Measurements from ENCODE around the gene ARL16.

ARL16 gene

GRCh38 chr17:81651692-81652091 is 31.9 kb downstream of the ARL16 start:
- H3K27ac ChIP-seq (ENCODE audit: low read length), result no peak overlapping the region
- H3K27me3 ChIP-seq (ENCODE audit: low read depth, low read length), result no peaks in the 10 kb centered on the region
- H3K4me2 ChIP-seq (ENCODE audit: low read length), result no peak overlapping the region
- H4K20me1 ChIP-seq (ENCODE audit: insufficient read depth, low read length), result no peaks in the 10 kb centered on the region
- H3K9me3 ChIP-seq (ENCODE audit: insufficient read depth, low read length), result no peaks in the 10 kb centered on the region
- H3K79me2 ChIP-seq (ENCODE audit: low read length), result no peaks in the 10 kb centered on the region
- no peak overlapping the region for H3K4me3 ChIP-seq (ENCODE audit: low read length)
- 0 out of 2 replicates have a peak, but pooled peaks cover 2% of the 10 kb centered on the region for H3K4me1 ChIP-seq (ENCODE audit: low read length)
- TF ChIP-seq EZH2phosphoT487 (IDR thresholded peaks at IDR 0.05; ENCODE audit: low read depth) (no peak), CTCF (IDR thresholded peaks at IDR 0.05; ENCODE audit: low read depth, low read length) (no peak)
- no peaks in the 10 kb centered on the region for H3K36me3 ChIP-seq (replicated peaks; ENCODE audit: low read depth, low read length)
- H2AFZ ChIP-seq (ENCODE audit: low read depth, low read length), result no peak overlapping the region
- H3K9ac ChIP-seq (ENCODE audit: low read length), result no peak overlapping the region

GRCh38 chr17:81650951-81651350 is 32.6 kb downstream of the ARL16 start:
- H3K4me2 ChIP-seq (ENCODE audit: low read length), result no peak overlapping the region
- 0 out of 2 replicates have a peak, but pooled peaks cover 2% of the 10 kb centered on the region for H3K4me1 ChIP-seq (ENCODE audit: low read length)
- H2AFZ ChIP-seq (ENCODE audit: low read depth, low read length), result no peak overlapping the region
- no peaks in the 10 kb centered on the region for H3K9me3 ChIP-seq (ENCODE audit: insufficient read depth, low read length)
- TF ChIP-seq CTCF (IDR thresholded peaks at IDR 0.05; ENCODE audit: low read depth, low read length) (no peak), EZH2phosphoT487 (IDR thresholded peaks at IDR 0.05; ENCODE audit: low read depth) (no peak)
- H3K4me3 ChIP-seq (ENCODE audit: low read length), result no peak overlapping the region
- no peak overlapping the region for H3K27ac ChIP-seq (ENCODE audit: low read length)
- no peaks in the 10 kb centered on the region for H3K79me2 ChIP-seq (ENCODE audit: low read length)
- no peak overlapping the region for H3K9ac ChIP-seq (ENCODE audit: low read length)
- no peaks in the 10 kb centered on the region for H3K27me3 ChIP-seq (ENCODE audit: low read depth, low read length)
- H3K36me3 ChIP-seq (replicated peaks; ENCODE audit: low read depth, low read length), result no peaks in the 10 kb centered on the region
- no peaks in the 10 kb centered on the region for H4K20me1 ChIP-seq (ENCODE audit: insufficient read depth, low read length)

GRCh38 chr17:81648707-81649085 is 34.9 kb downstream of the ARL16 start:
- H3K9ac ChIP-seq (ENCODE audit: low read length), result no peak overlapping the region

GRCh38 chr17:81648013-81648706 is 35.4 kb downstream of the ARL16 start:
- Histone ChIP-seq H3K79me2 (ENCODE audit: low read length) (no peaks in the 10 kb centered on the region), H3K4me1 (ENCODE audit: low read length) (no peaks in the 10 kb centered on the region), H3K4me2 (ENCODE audit: low read length) (no peak overlapping the region), H3K36me3 (replicated peaks; ENCODE audit: low read depth, low read length) (no peaks in the 10 kb centered on the region), H2AFZ (ENCODE audit: low read depth, low read length) (no peak overlapping the region), H3K4me3 (ENCODE audit: low read length) (no peak overlapping the region), H4K20me1 (ENCODE audit: insufficient read depth, low read length) (no peaks in the 10 kb centered on the region), H3K27me3 (ENCODE audit: low read depth, low read length) (no peaks in the 10 kb centered on the region), H3K9me3 (ENCODE audit: insufficient read depth, low read length) (no peaks in the 10 kb centered on the region), H3K27ac (ENCODE audit: low read length) (no peak overlapping the region), H3K9ac (ENCODE audit: low read length) (no peak overlapping the region)
- no peak for TF ChIP-seq CTCF (IDR thresholded peaks at IDR 0.05; ENCODE audit: low read depth, low read length)
- no peak for TF ChIP-seq EZH2phosphoT487 (IDR thresholded peaks at IDR 0.05; ENCODE audit: low read depth)

More at GRCh38 chr17:81648707-81649085, 34.9 kb downstream of the ARL16 start:
- Histone ChIP-seq H3K79me2 (ENCODE audit: low read length) (no peaks in the 10 kb centered on the region), H2AFZ (ENCODE audit: low read depth, low read length) (no peak overlapping the region), H3K4me3 (ENCODE audit: low read length) (no peak overlapping the region), H3K4me1 (ENCODE audit: low read length) (no peaks in the 10 kb centered on the region), H4K20me1 (ENCODE audit: insufficient read depth, low read length) (no peaks in the 10 kb centered on the region), H3K27ac (ENCODE audit: low read length) (no peak overlapping the region), H3K27me3 (ENCODE audit: low read depth, low read length) (no peaks in the 10 kb centered on the region), H3K36me3 (replicated peaks; ENCODE audit: low read depth, low read length) (no peaks in the 10 kb centered on the region), H3K9me3 (ENCODE audit: insufficient read depth, low read length) (no peaks in the 10 kb centered on the region), H3K4me2 (ENCODE audit: low read length) (no peak overlapping the region)
- no peak for TF ChIP-seq EZH2phosphoT487 (IDR thresholded peaks at IDR 0.05; ENCODE audit: low read depth)

Measured in OCI-LY3 (cell line).